Activated T-cell treated with anti-CD3 and anti-CD28 coated beads for 48 hours (primary cell): ENCODE measurements around the gene NDUFS7.

Experiments used
- DNase-seq: peaks from one replicate; pipeline ENCODE4 v3.0.0-alpha.2; 2020; ENCODE audit warnings: low read depth

NDUFS7 gene

DNA sequence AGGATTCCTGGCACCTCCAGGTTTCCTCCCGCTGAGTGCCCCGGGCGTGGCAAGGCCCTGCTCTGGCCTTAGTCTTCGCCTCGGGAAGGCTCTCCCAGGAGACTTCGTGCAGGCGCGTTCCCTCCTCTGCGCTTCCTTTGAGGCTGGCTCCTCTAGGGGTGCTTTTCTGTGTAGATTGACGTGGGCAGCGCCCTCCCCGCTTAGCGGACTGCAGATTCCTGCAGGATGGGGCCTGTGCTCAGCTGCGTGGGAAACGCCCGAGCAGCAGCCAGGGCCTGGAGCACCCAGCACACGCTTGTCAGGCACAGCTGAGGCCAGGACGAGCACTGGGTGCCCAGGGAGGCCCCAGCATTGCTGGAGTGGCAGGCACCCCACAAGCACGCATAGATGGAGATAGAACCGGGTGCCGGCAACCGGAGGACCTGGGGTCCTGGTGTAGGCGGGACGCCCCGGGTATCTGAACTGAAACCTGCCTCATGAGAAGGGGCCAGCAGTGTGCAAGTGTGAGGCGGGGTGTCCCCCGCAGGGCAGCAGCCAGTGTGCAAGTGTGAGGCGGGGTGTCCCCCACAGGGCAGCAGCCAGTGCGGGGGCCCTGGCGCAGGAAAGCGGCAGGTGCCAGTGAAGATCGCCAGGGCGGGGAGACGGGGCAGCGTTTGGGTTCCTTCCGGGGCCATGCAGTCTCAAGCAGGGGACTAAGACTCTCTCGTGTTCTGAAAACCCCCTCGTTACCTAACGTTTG, 3.4 kb downstream of the NDUFS7 start:
- DNase-seq: no peak

DNA sequence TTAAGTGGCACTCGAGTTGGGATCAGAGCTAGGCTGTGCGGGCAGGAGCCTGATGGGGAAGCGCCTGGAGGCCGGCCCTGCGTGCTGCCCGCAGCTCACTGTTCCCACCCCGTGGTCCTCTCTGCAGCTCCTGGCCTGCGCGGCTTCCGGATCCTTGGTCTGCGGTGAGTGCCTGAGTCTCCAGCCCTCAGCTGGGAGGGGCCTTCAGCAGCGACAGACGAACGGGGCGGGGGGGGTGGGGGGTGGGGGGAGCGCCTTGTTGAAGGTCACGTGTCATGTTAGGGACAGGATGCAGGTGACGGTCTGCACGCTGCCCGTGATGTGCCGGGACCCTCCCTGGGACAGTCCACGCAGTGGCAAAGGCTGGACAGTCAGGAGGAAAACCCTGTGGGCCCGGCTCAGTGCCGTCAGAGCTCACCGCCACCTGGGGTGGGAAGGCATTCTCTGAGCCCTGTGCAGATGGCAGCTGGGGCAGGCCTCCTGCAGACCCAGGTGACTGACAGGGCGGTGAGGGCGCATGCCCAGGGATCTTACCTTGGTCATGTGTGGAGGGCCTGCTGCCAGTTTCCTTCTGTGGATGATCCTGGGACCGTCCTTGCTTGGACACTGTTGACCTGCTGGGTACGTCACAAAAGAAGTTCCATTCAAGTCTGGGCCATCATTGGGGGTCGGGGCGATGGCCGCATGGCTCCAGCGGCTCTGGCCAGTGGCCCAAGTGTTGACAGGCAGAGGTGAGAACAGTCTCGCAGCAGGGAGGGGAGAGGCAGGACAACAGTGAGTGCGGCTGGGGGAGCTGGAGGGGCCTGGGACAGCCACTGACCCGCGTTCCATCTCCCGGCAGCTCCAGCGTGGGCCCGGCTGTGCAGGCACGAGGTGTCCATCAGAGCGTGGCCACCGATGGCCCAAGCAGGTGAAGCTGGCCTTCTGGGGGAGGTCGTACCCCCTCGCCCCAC, 4.3 kb downstream of the NDUFS7 start:
- no peak for DNase-seq

DNA sequence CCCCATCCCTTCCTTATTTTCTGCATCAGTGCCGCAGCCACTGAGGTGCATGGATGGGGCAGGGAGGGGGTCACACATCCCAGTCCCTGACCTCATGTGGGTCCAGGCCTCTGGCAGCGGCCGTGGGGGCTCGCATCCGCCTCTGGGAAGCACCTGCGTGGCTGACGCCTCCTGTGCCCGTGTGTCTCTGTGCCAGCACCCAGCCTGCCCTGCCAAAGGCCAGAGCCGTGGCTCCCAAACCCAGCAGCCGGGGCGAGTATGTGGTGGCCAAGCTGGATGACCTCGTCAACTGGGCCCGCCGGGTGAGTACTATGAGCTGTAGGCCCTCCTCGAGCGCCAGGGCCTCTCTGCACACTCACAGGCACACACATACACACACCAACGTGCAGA, 4.9 kb downstream of the NDUFS7 start:
- DNase-seq: no peak

DNA sequence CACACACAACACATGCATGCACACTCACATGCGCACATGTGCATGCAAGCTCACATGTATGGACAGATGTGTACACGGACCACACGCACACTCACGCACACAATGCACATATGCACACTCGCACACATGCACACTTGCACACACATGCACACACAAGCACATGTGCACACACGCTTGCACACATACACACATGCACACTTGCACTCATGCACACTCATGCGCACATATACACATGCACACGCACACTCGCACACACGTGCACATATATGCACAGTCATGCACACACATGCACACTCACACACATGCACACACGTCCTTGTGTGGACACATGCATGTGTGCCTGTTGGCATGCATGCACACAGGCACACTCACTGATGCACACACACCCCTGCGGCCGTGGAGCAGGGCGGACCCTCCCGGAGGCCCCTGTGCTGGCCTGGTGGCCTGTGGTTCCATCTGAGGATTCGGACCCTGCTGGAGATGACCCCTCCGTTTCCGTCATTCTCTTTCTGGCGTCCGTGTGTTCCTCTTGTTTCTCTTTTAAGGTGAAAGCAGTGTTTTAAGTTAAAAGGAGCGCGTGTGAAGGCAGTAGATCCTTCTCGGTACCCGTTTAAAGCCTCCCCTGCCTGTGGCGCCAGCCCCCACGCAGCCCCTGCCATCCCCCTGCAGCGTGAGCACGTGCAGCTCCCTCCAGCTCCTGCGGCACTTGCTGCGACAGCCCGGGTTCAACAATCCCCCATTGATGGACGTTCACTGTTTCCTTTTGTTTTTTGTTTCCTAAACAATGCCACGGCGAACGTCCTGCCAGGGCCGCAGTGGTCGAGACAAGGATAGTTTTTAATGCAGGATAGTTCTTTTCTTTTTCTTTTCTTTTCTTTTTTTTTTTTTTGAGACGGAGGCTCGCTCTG, 5.6 kb downstream of the NDUFS7 start:
- DNase-seq: no peak

DNA sequence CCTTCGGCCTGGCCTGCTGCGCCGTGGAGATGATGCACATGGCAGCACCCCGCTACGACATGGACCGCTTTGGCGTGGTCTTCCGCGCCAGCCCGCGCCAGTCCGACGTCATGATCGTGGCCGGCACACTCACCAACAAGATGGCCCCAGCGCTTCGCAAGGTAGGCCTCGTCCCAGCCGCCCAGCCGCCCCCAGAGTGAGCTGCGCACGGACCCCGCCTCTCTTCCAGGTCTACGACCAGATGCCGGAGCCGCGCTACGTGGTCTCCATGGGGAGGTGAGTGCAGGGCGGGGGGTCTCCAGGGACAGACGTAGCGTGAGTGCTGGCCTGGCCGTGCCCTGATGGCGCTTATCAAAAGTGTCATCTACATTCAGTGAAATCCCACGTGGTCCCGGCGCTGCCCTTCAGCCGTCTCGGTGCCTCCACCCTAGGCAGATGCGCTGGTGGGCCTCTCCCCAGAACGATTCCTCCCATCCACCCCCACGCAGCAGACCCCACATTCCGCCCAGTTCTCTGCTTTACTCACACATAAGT, 7.2 kb downstream of the NDUFS7 start:
- DNase-seq: no peak

DNA sequence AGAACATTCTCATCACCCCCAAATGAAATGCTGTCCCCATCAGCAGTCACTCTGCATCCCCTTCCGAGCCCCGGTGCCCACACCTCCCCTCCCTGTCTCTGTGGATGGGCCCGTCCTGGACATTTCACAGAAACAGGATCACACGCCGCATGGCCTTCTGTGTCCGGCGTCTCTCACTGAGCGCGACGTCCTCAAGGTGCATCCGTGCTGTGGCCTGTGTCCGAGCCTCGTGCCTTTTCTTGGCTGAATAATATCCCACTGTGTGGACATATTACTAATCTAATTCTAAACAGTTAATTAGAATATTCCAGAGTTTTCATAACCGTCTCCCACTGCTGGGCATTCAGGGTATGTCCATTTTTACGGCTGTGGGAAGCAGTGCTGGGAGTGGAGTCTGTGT, 8.7 kb downstream of the NDUFS7 start:
- DNase-seq: no peak

DNA sequence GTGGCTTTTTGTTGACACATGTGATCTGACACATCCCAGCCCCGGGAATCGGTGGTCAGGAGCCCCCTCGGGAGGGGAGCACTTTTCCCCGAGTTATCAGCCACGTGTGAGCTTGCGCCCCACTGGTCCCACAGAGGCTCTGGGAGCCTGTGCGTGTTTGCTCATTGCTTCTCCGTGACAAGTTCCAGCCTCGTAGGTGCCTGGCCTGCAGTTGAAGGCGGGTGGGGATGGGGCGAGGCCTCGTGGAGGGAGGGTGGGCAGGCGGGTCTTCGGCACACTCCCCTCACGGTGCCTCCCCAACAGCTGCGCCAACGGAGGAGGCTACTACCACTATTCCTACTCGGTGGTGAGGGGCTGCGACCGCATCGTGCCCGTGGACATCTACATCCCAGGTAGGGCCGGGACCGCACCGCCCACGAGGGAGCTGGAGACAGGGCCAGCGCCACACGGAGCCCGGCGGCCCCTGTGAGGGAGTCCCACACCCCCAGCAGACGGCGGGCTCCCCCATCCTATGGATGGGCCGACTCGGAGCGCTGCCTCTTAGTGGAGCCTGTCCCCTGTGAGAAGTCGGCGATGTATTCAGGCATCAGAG, 9.3 kb downstream of the NDUFS7 start:
- no peak for DNase-seq

DNA sequence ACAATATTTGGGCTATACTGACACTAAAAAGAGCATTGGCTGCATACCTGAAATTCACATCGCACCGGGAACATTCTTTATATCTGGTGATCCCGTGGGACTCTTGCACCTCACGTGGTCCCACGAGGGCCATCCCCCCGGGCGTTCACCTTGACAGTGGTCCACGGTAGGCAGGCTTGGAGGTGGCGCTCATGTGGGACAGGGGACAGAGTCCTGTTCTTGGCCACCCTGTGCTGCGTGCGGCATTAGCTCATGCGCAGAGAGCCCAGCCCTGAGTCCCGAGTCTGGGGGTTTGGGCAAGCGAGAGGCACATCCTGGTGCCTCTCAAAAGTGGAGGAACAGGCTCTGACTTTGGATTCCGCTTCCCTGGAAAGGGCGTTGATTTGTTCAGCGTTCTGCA, 10.1 kb downstream of the NDUFS7 start:
- DNase-seq: no peak

DNA sequence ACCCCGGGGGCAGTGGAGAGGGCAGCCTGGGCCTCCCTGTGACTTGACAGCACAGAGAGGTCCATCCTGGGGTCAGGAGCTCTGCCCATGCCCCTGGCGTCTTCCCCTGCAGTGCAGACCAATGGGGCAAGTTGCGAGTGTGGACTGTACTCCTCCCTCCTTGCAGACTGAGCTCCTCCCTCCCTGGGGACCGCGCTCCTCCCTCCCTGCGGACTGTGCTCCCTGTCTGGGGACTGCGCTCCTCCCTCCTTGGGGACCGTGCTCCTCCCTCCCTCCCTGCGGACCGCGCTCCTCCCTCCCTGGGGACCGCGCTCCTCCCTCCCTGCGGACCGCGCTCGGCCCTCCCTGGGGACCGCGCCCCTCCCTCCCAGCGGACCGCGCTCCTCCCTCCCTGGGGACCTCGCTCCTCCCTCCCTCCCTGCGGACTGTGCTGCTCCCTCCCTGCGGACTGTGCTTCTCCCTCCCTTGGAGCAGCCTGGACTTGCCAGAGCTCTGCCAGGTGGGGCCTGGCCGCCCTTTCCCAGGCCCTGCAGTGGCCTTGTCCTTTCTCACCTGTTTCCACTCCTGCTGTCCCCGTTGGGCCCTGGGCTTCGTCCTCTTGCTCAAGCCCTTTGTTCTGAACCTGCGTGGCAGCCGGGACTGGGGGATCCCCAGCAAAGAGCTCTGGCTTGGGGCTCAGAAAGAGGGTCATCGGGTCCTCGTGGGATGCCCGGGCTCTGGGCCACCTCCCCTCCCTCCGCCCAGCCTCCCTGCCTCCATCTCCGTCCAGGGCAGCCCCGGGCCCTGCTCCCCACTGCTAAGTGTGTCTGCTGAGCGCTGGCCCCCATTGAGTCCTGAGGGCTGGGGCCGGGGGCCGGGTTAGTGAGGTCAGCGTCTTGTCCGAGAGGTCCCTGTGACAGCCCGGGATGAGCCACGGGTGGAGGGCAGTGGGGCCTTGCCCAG, 10.8 kb downstream of the NDUFS7 start:
- DNase-seq: no peak

DNA sequence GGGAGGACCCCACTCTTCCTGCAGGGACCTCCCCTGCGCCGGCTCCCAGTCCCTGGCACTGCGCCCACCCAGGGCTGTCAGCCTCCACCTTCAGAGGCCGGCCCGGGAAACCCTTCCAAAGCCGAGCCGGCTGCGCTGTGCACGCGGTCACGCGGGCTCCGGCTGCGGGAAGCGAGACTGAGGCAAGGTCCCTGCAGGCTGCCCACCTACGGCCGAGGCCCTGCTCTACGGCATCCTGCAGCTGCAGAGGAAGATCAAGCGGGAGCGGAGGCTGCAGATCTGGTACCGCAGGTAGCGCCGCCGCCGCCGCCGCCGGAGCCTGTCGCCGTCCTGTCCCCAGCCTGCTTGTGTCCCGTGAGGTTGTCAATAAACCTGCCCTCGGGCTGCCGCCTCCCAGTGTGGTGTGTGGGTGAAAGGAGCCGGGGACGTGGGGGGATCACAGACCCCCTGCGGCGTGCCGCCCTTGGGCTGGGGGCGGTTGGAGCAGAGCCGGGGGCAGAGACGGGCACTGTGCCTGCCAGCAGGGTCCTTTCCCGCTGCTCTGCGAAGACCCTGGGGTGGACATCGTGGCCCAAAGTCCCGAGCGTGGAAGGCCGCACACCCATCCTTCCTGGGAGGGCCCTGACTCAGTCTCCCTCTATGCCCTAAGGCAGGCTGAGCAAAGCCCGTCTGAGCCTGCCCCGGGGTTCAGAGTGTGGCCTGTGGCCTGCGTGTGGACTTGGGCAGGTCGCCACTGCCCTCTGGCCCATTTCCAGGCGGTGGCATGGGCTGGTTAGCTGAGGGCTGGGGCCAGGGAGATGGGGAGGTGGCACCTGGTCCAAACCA, 11.7 kb downstream of the NDUFS7 start:
- no peak for DNase-seq

DNA sequence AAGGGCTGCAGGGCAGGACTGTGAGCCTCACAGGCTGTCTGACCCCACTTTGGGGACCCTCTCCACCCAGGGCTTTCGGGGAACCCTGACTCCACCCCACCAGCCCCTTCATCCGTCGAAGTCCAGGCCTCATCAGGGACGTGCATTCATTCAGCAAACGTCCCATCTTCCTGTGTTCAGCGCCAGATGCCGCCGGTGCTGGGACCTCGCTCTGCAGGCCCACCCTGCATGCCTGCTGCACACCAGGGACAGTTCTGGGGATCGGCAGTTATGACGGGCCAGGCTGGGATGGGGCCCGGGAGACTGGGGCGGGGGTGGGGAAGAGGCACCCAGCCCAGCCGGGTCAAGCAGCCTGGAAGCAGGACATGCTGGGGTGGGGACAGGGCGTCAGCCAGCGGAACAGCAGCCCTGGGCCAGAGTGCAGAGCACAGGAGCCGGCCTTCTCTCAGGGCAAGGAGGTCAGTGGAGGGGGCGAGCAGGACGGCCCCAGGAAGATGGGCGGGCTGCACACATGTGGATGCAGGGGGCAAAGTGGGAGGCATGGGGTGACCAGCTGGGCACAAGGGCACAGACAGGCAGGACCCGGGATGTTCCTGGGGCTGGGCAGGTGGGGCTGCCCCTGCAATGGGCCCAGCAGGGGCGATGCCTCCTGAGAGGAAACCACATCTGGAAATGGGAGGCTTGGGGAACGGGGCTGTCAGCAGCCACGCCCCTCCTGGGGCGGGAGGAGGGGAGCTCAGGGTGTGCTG, 12.5 kb downstream of the NDUFS7 start:
- DNase-seq: no peak

DNA sequence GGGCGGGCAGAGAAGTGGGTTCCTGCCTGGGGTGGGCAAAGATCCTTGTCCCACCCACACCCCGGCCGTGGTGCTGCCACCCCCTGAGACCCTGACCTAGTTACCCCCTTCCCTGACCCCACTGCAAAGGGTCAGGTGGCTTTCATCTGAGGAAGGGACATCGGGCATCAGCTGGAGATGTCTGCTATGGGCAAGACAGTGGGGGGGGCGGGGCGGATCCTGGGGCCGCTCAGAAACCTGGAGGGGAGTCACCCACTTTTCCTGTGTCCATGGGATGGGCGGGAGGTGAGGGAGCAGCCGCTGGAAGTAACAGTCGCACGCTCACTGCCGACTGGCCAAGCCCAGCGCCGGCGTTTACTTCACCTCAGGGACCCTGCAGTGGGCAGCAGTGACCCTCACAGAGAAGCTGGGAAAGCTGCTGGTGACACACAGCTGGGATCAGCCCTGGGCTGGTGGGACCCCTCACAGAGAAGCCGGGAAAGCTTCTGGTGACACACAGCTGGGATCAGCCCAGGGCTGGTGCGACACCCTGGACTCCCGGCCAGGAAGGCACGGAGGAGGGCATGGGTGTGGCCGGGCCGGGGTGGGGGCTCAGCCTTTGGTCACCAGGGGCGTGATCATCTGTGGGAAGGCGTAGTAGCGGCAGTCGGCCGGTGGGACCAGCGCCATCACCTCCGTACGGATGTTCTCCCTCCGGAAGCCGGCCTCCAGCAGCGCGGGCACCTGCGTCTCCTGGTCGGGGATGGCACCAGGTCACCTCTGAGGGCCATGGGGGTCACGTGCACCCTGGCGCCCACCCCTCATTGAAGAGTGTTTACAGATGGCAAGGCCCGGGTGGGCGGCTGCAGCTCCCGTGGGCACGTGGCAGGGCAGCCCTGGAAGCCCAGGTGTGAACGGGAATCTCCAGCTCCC, 13.3 kb downstream of the NDUFS7 start:
- no peak for DNase-seq

DNA sequence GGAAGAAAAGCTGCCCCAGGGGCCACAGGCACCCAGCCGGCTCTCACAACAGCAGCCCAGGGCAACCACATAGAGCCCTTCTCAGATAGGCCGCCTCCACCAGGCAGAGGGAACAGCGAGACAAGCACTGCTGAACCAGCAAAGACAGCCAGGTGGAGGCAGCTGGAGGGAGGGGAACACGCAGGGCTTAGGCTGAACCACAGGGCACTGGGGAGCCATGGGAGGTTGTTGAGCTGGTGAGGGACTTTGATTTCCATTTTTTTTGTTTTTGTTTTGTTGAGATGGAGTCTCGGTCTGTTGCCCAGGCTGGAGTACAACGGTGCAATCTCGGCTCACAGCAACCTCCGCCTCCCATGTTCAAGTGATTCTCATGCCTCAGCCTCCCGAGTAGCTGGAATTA, 14.1 kb downstream of the NDUFS7 start:
- DNase-seq: no peak

DNA sequence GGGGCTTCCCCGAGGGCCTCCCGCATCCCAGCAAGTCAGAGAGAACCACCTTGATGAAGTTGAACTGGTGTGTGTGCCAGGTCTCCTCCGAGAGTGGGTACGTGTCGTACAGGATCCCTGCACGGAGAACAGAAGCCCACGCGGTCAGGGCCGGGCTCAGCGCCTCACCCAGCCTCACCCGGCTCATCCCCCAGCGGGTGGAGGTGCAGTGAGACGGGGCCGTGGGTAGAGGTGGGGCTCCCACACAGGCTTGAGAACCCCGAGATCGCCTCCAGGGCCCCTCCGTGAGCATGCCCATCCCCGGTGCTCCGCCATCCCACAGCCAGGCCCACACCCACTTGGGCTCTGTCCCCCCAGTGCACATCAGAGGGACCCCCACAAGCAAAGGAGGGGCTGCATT, 15.4 kb downstream of the NDUFS7 start:
- DNase-seq: no peak

DNA sequence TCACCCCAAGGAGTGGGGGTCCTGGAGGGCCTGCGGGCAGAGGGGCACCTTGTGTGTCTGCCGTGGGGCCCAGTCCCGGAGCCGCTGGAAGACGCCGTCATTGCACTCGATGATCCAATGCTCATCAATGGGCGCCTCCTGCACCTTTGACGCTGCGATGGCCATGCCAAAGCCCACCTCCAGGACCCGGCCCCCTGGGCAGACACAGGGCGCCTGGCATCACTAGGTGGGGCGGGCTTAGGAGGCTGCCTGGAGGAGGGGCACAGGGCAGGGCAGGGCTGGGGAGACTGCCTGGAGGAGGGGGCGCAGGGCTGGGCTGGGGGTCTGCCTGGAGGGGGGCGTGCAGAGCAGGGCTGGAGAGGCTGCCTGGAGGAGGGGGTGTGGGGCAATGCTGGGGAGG, 16.0 kb downstream of the NDUFS7 start:
- DNase-seq: no peak

DNA sequence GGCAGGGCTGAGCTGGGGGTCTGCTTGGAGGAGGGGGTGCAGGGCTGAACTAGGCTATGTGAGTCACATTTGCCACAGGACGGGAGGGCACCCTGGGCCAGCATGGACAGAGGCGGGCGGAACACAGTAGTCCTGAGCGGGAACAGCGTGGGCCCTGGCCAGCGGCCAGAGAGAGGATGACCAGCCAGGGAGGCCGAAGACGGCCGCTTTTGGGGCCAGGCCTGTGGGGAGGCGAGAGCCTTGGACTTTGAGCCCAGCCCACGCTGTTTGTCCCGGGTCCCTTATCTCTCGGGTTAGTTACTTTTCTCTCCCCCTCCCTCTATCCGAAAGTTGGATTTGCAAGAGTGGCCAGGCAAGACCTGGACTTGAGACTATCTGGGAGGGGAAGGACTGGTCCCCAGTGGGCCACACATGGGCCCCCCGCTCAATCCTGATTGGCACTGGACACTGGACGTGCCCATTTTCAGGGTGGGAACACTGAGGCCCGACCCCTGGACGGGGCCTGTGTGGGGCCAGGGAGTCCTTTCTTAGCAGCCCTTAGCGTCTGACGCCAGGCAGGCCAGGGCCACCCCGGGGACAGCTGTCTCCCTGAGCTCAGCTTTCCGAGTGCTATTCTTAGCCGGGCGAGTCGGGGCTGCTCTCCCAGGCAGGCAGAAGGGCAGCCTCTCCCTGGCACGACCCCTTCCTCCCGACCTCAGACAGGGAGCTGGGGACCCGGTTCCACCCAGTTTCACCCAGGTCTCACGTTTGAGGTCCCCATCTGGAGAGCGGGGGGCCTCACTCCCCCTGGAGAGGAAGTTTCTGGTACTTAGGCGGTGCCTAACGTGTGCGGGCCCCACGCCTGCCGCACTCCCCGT, 16.8 kb downstream of the NDUFS7 start:
- DNase-seq: no peak
